NB4 (cell line): ENCODE measurements around the gene GNG2.

Experiments used
- POLR2A ChIP-seq: IDR thresholded peaks from 2 replicates; pipeline ENCODE4 v1.6.1; 2011; ENCODE audit warnings: mild to moderate bottlenecking; ENCODE audit not compliant: insufficient read length; ENCODE audit errors: extremely low read depth
- TF ChIP-seq, protein P1 (sequence below): IDR thresholded peaks from one replicate; pipeline ENCODE4 v1.5.1; 2012; ENCODE audit warnings: low read depth, low read length

DNA sequence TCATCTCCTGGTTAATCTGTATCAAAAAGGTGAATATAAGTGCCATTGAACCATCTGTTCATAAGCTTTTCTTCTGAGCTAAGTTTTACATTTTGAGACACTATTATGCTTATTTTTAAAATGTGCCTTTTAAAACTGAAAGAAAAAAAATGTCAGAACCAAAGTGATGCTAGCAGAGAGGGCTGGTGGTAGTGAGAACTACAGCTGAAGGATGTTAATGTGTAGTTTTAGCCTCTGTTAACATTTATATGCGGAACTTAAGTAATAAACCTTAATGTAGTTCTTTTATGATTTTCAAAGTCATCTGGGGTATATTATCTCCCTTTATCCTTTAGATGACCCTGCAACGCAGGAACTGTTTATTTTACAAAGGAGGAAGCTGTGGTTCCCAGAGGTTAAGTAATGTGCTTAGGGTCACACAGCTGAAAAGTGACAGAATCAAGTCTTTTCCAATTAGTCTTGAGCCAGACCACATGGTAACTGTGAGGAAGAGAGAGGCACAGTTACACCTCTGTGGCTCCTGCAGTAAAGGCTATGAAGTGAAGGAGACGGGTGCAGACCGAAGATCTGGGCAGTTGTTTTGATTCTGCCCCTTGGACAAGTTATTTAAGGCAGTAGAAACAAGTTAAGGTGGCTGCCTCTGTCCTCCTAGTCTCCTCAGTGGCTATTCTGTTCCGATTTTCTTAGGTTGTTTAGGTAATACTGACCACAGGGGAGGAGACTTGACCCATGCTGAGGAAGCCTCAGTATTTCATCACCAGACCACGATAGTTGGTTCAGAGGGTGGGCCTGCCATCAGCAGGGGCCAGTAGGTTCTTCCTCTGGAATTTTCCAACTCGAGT lies 23.9 kb downstream of the GNG2 start:
- TF ChIP-seq, protein P1, sequence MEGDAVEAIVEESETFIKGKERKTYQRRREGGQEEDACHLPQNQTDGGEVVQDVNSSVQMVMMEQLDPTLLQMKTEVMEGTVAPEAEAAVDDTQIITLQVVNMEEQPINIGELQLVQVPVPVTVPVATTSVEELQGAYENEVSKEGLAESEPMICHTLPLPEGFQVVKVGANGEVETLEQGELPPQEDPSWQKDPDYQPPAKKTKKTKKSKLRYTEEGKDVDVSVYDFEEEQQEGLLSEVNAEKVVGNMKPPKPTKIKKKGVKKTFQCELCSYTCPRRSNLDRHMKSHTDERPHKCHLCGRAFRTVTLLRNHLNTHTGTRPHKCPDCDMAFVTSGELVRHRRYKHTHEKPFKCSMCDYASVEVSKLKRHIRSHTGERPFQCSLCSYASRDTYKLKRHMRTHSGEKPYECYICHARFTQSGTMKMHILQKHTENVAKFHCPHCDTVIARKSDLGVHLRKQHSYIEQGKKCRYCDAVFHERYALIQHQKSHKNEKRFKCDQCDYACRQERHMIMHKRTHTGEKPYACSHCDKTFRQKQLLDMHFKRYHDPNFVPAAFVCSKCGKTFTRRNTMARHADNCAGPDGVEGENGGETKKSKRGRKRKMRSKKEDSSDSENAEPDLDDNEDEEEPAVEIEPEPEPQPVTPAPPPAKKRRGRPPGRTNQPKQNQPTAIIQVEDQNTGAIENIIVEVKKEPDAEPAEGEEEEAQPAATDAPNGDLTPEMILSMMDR = no peak
- TF ChIP-seq POLR2A = no peak
